OCI-LY1 (cell line): ENCODE data around the gene FAM43A.
A peak's percentile ranks its signal among the peaks of the same experiment; 100 is the strongest.

ENCODE experiments used
- H2AFZ ChIP-seq: fragments of 200-600 bp; sonication (generic), shearing (Covaris generic); 2 replicates; pipeline ENCODE4 v1.6.0; 2014; ENCODE audit warnings: antibody characterized with exemption, mild to moderate bottlenecking, low read length
- H3F3A ChIP-seq: fragments of 200-600 bp; sonication (generic), shearing (Covaris generic); 2 replicates; pipeline ENCODE4 v1.6.0; 2014; ENCODE audit warnings: mild to moderate bottlenecking, antibody characterized with exemption, low read length, moderate library complexity; ENCODE audit not compliant: insufficient read depth
- H3K27ac ChIP-seq: fragments of 200-600 bp; sonication (generic); 2 replicates; pipeline ENCODE4 v1.5.1; 2014; ENCODE audit warnings: low read length, mixed run types, mild to moderate bottlenecking, low read depth; ENCODE audit not compliant: poor library complexity, severe bottlenecking
- H3K27me3 ChIP-seq: fragments of 200-600 bp; sonication (generic); 2 replicates; pipeline ENCODE4 v1.6.0; 2014; ENCODE audit warnings: antibody characterized with exemption, mild to moderate bottlenecking, low read length, moderate library complexity; ENCODE audit not compliant: insufficient read depth
- H3K36me3 ChIP-seq: fragments of 200-600 bp; sonication (generic); 2 replicates; pipeline ENCODE4 v1.6.1; 2014; ENCODE audit warnings: mild to moderate bottlenecking, antibody characterized with exemption, low read length, moderate library complexity, mixed read lengths; ENCODE audit not compliant: insufficient read depth
- H3K4me1 ChIP-seq: fragments of 200-600 bp; sonication (generic); 2 replicates; pipeline ENCODE4 v1.5.1; 2014; ENCODE audit warnings: mild to moderate bottlenecking, low read length, moderate library complexity; ENCODE audit not compliant: insufficient read depth, severe bottlenecking
- H3K4me2 ChIP-seq: fragments of 200-600 bp; sonication (generic), shearing (Covaris generic); 2 replicates; pipeline ENCODE4 v1.6.1; 2014; ENCODE audit warnings: low read length
- H3K4me3 ChIP-seq: fragments of 200-600 bp; sonication (generic); 2 replicates; pipeline ENCODE4 v1.5.1; 2014; ENCODE audit warnings: low read length, low read depth, mild to moderate bottlenecking, mixed read lengths; ENCODE audit not compliant: poor library complexity, severe bottlenecking
- H3K79me2 ChIP-seq: fragments of 200-600 bp; shearing (Covaris generic); 2 replicates; pipeline ENCODE4 v1.6.1; 2016; ENCODE audit warnings: mixed run types, low read length, mixed read lengths; ENCODE audit not compliant: insufficient read depth
- H3K9ac ChIP-seq: fragments of 200-600 bp; sonication (generic), shearing (Covaris generic); 2 replicates; pipeline ENCODE4 v1.6.1; 2014; ENCODE audit warnings: mild to moderate bottlenecking, low read length, mixed read lengths
- H3K9me2 ChIP-seq: fragments of 200-600 bp; sonication (generic), shearing (Covaris generic); 2 replicates; pipeline ENCODE4 v1.6.1; 2014; ENCODE audit warnings: low read depth, mild to moderate bottlenecking, low read length, mixed read lengths
- H3K9me3 ChIP-seq: fragments of 200-600 bp; shearing (Covaris generic); 2 replicates; pipeline ENCODE4 v1.6.1; 2014; ENCODE audit warnings: low read length, mixed read lengths
- H4K20me1 ChIP-seq: fragments of 200-600 bp; sonication (generic), shearing (Covaris generic); 2 replicates; pipeline ENCODE4 v1.6.0; 2016; ENCODE audit warnings: mild to moderate bottlenecking, low read length; ENCODE audit not compliant: insufficient read depth
- CTCF ChIP-seq: fragments of 200-600 bp; sonication (generic), shearing (Covaris generic); IDR thresholded peaks from 2 replicates; pipeline ENCODE4 v1.5.1; 2017; ENCODE audit warnings: mild to moderate bottlenecking, antibody characterized with exemption, low read length, moderate library complexity, mixed read lengths
- EZH2 ChIP-seq: fragments of 200-600 bp; sonication (generic), shearing (Covaris generic); IDR thresholded peaks from 2 replicates; pipeline ENCODE4 v1.8.0; 2017; ENCODE audit warnings: borderline replicate concordance, mixed run types, mild to moderate bottlenecking, antibody characterized with exemption, low read length, moderate library complexity, mixed read lengths

Gene FAM43A

GRCh38 chr3:194732617-194733016, 46.9 kb downstream of the FAM43A start:
- Histone ChIP-seq H3K9me2 (no peaks in the 10 kb centered on the region), H3K4me1 (peaks cover 33% of the 10 kb centered on the region), H3K4me3 (no peak overlapping the region), H3K79me2 (no peaks in the 10 kb centered on the region), H3K4me2 (no peak overlapping the region), H3K36me3 (no peaks in the 10 kb centered on the region), H3K27me3 (no peaks in the 10 kb centered on the region), H3K9ac (no peak overlapping the region), H3F3A (no peaks in the 10 kb centered on the region), H2AFZ (no peak overlapping the region), H3K27ac (no peak overlapping the region), H4K20me1 (no peaks in the 10 kb centered on the region), H3K9me3 (no peaks in the 10 kb centered on the region)
- TF ChIP-seq EZH2 (no peak), CTCF (no peak)

GRCh38 chr3:194736277-194736895, 50.7 kb downstream of the FAM43A start:
- Histone ChIP-seq H3K27me3 (peaks cover 8% of the 10 kb centered on the region; the same call in 1 of the 2 replicates), H3F3A (no peaks in the 10 kb centered on the region), H3K9me3 (no peaks in the 10 kb centered on the region), H3K27ac (peak overlapping the region; percentile 81), H3K4me3 (peak overlapping the region; percentile 31), H3K79me2 (no peaks in the 10 kb centered on the region), H3K36me3 (no peaks in the 10 kb centered on the region), H3K4me2 (peak overlapping the region; percentile 40), H4K20me1 (no peaks in the 10 kb centered on the region), H3K9ac (no peak overlapping the region; the same call in 1 of the 2 replicates), H3K4me1 (peaks cover 22% of the 10 kb centered on the region), H3K9me2 (no peaks in the 10 kb centered on the region), H2AFZ (no peak overlapping the region)
- no peak for TF ChIP-seq CTCF
- no peak for TF ChIP-seq EZH2

GRCh38 chr3:194736896-194737600, 51.4 kb downstream of the FAM43A start:
- Histone ChIP-seq H3K27ac (peak overlapping the region; percentile 81), H3K79me2 (no peaks in the 10 kb centered on the region), H4K20me1 (no peaks in the 10 kb centered on the region), H3K9me2 (no peaks in the 10 kb centered on the region), H3K9me3 (no peaks in the 10 kb centered on the region), H3F3A (no peaks in the 10 kb centered on the region), H3K4me2 (peak overlapping the region; percentile 40), H3K9ac (no peak overlapping the region; the same call in 1 of the 2 replicates), H3K4me1 (peaks cover 20% of the 10 kb centered on the region), H3K4me3 (peak overlapping the region; percentile 31), H2AFZ (no peak overlapping the region), H3K27me3 (peaks cover 8% of the 10 kb centered on the region; the same call in 1 of the 2 replicates), H3K36me3 (no peaks in the 10 kb centered on the region)
- TF ChIP-seq CTCF = no peak
- no peak for TF ChIP-seq EZH2
